Measurements from ENCODE around the gene G2E3.

G2E3 gene

GRCh38 chr14:30582376-30582775, 23.4 kb downstream of the G2E3 start:
- DNase-seq (ENCODE audit: low read depth), result no peak
- no peak for TF ChIP-seq CTCF (IDR thresholded peaks at IDR 0.05; ENCODE audit: control insufficient read depth, insufficient read depth, low read depth, low read length, missing control alignments)

GRCh38 chr14:30584058-30584630, 25.2 kb downstream of the G2E3 start:
- DNase-seq (ENCODE audit: low read depth), result no peak
- no peak overlapping the region for H3K4me3 ChIP-seq (ENCODE audit: control insufficient read depth, low read depth, low read length)
- no peak for TF ChIP-seq CTCF (IDR thresholded peaks at IDR 0.05; ENCODE audit: control insufficient read depth, insufficient read depth, low read depth, low read length, missing control alignments)

More at GRCh38 chr14:30582376-30582775, 23.4 kb downstream of the G2E3 start:
- no peak overlapping the region for H3K4me3 ChIP-seq (ENCODE audit: control insufficient read depth, low read depth, low read length)

- no peak overlapping the region for H3K4me3 ChIP-seq (ENCODE audit: control insufficient read depth, low read depth, low read length)
- TF ChIP-seq CTCF (IDR thresholded peaks at IDR 0.05; ENCODE audit: control insufficient read depth, insufficient read depth, low read depth, low read length, missing control alignments), result no peak
- DNase-seq (ENCODE audit: low read depth), result no peak
These were observed 26.2 kb downstream of the G2E3 start for GRCh38 chr14:30585204-30585603.

- no peak for DNase-seq (ENCODE audit: low read depth)
- H3K4me3 ChIP-seq (ENCODE audit: control insufficient read depth, low read depth, low read length), result no peak overlapping the region
- no peak for TF ChIP-seq CTCF (IDR thresholded peaks at IDR 0.05; ENCODE audit: control insufficient read depth, insufficient read depth, low read depth, low read length, missing control alignments)
These were observed 28.2 kb downstream of the G2E3 start for GRCh38 chr14:30587141-30587540.

- no peak for DNase-seq (ENCODE audit: low read depth)
- TF ChIP-seq CTCF (IDR thresholded peaks at IDR 0.05; ENCODE audit: control insufficient read depth, insufficient read depth, low read depth, low read length, missing control alignments), result no peak
- no peak overlapping the region for H3K4me3 ChIP-seq (ENCODE audit: control insufficient read depth, low read depth, low read length)
These were observed 29.9 kb downstream of the G2E3 start for GRCh38 chr14:30588873-30589272.

GRCh38 chr14:30596935-30597334, 38.0 kb downstream of the G2E3 start:
- no peak for TF ChIP-seq CTCF (IDR thresholded peaks at IDR 0.05; ENCODE audit: control insufficient read depth, insufficient read depth, low read depth, low read length, missing control alignments)
- no peak overlapping the region for H3K4me3 ChIP-seq (ENCODE audit: control insufficient read depth, low read depth, low read length)
- no peak for DNase-seq (ENCODE audit: low read depth)

GRCh38 chr14:30597504-30597903, 38.5 kb downstream of the G2E3 start:
- TF ChIP-seq CTCF (IDR thresholded peaks at IDR 0.05; ENCODE audit: control insufficient read depth, insufficient read depth, low read depth, low read length, missing control alignments), result no peak
- DNase-seq (ENCODE audit: low read depth), result no peak

More at GRCh38 chr14:30597504-30597903, 38.5 kb downstream of the G2E3 start:
- no peak overlapping the region for H3K4me3 ChIP-seq (ENCODE audit: control insufficient read depth, low read depth, low read length)
